ENCODE measurements around the gene CD300LG. TPM values are rescaled to one million over a fixed set of nuclear protein-coding genes. Genes with fewer than 3 reads are reported as not detected.

CD300LG gene
- total and polyA plus RNA-seq, 2 donors (not counting 1 experiment from before 2014, with no cell fraction given) = not detected

GRCh38 chr17:43825567-43825966 lies 21.4 kb upstream of the CD300LG start:
- H3K27ac ChIP-seq (ENCODE audit: insufficient read depth, low read length) = no peak overlapping the region
- H3K4me1 ChIP-seq (ENCODE audit: control insufficient read depth, extremely low read depth, insufficient read depth, low read length) = no peaks in the 10 kb centered on the region
- no peak overlapping the region for H3K9ac ChIP-seq (ENCODE audit: insufficient read depth, low read length)
- no peaks in the 10 kb centered on the region for H3K79me2 ChIP-seq (ENCODE audit: control insufficient read depth, insufficient read depth, low read length)
- no peak overlapping the region for H2AFZ ChIP-seq (ENCODE audit: low read length)
- H3K9me3 ChIP-seq (ENCODE audit: control insufficient read depth, insufficient read depth, low read depth, low read length) = no peaks in the 10 kb centered on the region
- no peaks in the 10 kb centered on the region for H4K20me1 ChIP-seq (ENCODE audit: control insufficient read depth, extremely low read depth, insufficient read depth, low read length)
- no peaks in the 10 kb centered on the region for H3K27me3 ChIP-seq (ENCODE audit: control insufficient read depth, insufficient read depth, low read length)
- no peak for TF ChIP-seq EZH2 (IDR thresholded peaks at IDR 0.05; ENCODE audit: low read length, missing control alignments)
- TF ChIP-seq, protein P1, sequence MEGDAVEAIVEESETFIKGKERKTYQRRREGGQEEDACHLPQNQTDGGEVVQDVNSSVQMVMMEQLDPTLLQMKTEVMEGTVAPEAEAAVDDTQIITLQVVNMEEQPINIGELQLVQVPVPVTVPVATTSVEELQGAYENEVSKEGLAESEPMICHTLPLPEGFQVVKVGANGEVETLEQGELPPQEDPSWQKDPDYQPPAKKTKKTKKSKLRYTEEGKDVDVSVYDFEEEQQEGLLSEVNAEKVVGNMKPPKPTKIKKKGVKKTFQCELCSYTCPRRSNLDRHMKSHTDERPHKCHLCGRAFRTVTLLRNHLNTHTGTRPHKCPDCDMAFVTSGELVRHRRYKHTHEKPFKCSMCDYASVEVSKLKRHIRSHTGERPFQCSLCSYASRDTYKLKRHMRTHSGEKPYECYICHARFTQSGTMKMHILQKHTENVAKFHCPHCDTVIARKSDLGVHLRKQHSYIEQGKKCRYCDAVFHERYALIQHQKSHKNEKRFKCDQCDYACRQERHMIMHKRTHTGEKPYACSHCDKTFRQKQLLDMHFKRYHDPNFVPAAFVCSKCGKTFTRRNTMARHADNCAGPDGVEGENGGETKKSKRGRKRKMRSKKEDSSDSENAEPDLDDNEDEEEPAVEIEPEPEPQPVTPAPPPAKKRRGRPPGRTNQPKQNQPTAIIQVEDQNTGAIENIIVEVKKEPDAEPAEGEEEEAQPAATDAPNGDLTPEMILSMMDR (conservative IDR thresholded peaks at IDR 0.05 in 1 of 2, IDR thresholded peaks at IDR 0.05 in 1 of 2; ENCODE audit: low read depth in 1 of 2, low read length in 2 of 2) = no peak
- H3K4me3 ChIP-seq (replicated peaks in 1 of 4; ENCODE audit: control extremely low read depth in 1 of 4, insufficient read depth in 1 of 4, low read depth in 3 of 4, low read length in 4 of 4) = no peak overlapping the region
- no peak overlapping the region for H3K4me2 ChIP-seq (ENCODE audit: extremely low read depth, insufficient read depth, low read length)
- H3K36me3 ChIP-seq (ENCODE audit: control insufficient read depth, insufficient read depth, low read length) = peaks cover 23% of the 10 kb centered on the region
- no peak for DNase-seq (ENCODE audit: low read depth in 2 of 2)

DNA sequence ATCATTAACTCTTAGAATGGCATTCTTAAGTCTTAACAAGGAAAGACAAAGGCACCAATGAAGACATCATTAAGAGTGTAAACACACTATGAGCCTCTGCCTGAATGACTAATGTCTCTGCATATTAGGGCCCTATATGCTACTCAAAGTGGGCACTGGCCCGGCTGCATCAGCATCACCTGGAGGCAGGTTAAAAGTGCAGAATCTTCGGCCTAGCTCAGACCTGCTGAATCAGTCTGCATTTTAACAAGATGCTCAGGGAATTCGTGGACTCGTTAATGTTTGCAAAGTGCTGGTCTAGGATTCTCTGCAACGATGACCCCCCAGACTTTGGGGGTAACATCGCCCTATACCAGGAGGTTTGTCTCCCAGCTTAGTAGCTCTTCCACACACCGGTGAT lies 20.8 kb upstream of the CD300LG start:
- H3K9ac ChIP-seq (ENCODE audit: insufficient read depth, low read length) = no peak overlapping the region
- no peak overlapping the region for H3K27ac ChIP-seq (ENCODE audit: insufficient read depth, low read length)
- H3K9me3 ChIP-seq (ENCODE audit: control insufficient read depth, insufficient read depth, low read depth, low read length) = no peaks in the 10 kb centered on the region
- H3K79me2 ChIP-seq (ENCODE audit: control insufficient read depth, insufficient read depth, low read length) = no peaks in the 10 kb centered on the region
- no peak overlapping the region for H3K4me3 ChIP-seq (replicated peaks in 1 of 4; ENCODE audit: control extremely low read depth in 1 of 4, insufficient read depth in 1 of 4, low read depth in 3 of 4, low read length in 4 of 4)
- no peak for DNase-seq (ENCODE audit: low read depth in 2 of 2)
- no peaks in the 10 kb centered on the region for H3K4me1 ChIP-seq (ENCODE audit: control insufficient read depth, extremely low read depth, insufficient read depth, low read length)
- H3K27me3 ChIP-seq (ENCODE audit: control insufficient read depth, insufficient read depth, low read length) = no peaks in the 10 kb centered on the region
- no peak overlapping the region for H3K4me2 ChIP-seq (ENCODE audit: extremely low read depth, insufficient read depth, low read length)
- peaks cover 22% of the 10 kb centered on the region for H3K36me3 ChIP-seq (ENCODE audit: control insufficient read depth, insufficient read depth, low read length)
- H2AFZ ChIP-seq (ENCODE audit: low read length) = no peak overlapping the region
- no peak for TF ChIP-seq EZH2 (IDR thresholded peaks at IDR 0.05; ENCODE audit: low read length, missing control alignments)
- TF ChIP-seq, protein P1 (conservative IDR thresholded peaks at IDR 0.05 in 1 of 2, IDR thresholded peaks at IDR 0.05 in 1 of 2; ENCODE audit: low read depth in 1 of 2, low read length in 2 of 2) = no peak
- no peaks in the 10 kb centered on the region for H4K20me1 ChIP-seq (ENCODE audit: control insufficient read depth, extremely low read depth, insufficient read depth, low read length)

DNA sequence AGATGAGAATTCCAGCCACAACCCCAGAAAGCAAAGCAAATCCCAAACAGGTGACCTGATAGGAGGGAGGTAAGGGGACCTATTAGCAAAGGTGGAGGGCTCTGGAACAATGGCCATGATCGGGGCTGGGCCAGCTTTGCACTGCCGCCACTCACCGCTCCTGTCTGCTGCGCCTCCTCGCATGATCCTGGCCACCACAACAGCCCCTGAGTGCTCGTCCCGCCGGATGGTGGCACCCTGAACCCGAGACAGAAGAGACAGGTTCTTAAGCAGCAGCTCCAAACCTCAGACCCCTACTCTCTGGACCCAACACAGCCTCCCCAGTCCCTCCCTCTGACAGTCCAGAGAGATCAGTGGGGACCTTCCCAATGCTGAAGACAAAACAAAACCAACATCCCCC lies 19.4 kb upstream of the CD300LG start:
- peaks cover 3% of the 10 kb centered on the region for H3K4me1 ChIP-seq (ENCODE audit: control insufficient read depth, extremely low read depth, insufficient read depth, low read length)
- peaks cover 24% of the 10 kb centered on the region for H3K36me3 ChIP-seq (ENCODE audit: control insufficient read depth, insufficient read depth, low read length)
- H3K4me2 ChIP-seq (ENCODE audit: extremely low read depth, insufficient read depth, low read length) = no peak overlapping the region
- TF ChIP-seq EZH2 (IDR thresholded peaks at IDR 0.05; ENCODE audit: low read length, missing control alignments) = no peak
- TF ChIP-seq, protein P1 (conservative IDR thresholded peaks at IDR 0.05 in 1 of 2, IDR thresholded peaks at IDR 0.05 in 1 of 2; ENCODE audit: low read depth in 1 of 2, low read length in 2 of 2) = no peak
- no peaks in the 10 kb centered on the region for H3K79me2 ChIP-seq (ENCODE audit: control insufficient read depth, insufficient read depth, low read length)
- H3K9ac ChIP-seq (ENCODE audit: insufficient read depth, low read length) = no peak overlapping the region
- no peak overlapping the region for H2AFZ ChIP-seq (ENCODE audit: low read length)
- DNase-seq (ENCODE audit: low read depth in 2 of 2) = no peak
- H3K27me3 ChIP-seq (ENCODE audit: control insufficient read depth, insufficient read depth, low read length) = no peaks in the 10 kb centered on the region
- no peaks in the 10 kb centered on the region for H4K20me1 ChIP-seq (ENCODE audit: control insufficient read depth, extremely low read depth, insufficient read depth, low read length)
- no peak overlapping the region for H3K27ac ChIP-seq (ENCODE audit: insufficient read depth, low read length)
- H3K4me3 ChIP-seq (replicated peaks in 1 of 4; ENCODE audit: control extremely low read depth in 1 of 4, insufficient read depth in 1 of 4, low read depth in 3 of 4, low read length in 4 of 4) = no peak overlapping the region
- H3K9me3 ChIP-seq (ENCODE audit: control insufficient read depth, insufficient read depth, low read depth, low read length) = no peaks in the 10 kb centered on the region

Data from fibroblast of lung (primary cell).